GM12878 (cell line): ENCODE data around the gene SPACA5. TPM values are rescaled to one million over a fixed set of nuclear protein-coding genes. Genes with fewer than 3 reads are reported as not detected.

Source experiments
- ATAC-seq: fragments of 200-7000 bp; cut with Tn5 transposase; 3 replicates; pipeline ENCODE4 v1.9.1; 2020; ENCODE audit warnings: mild to moderate bottlenecking, moderate library complexity
- BruUV-seq: library from RNA; stranded (reverse); fragments of 400-500 nt; replicated peaks from 2 replicates; lab custom pipeline; 2021; lab: Mats Ljungman, UMichigan
- CTCF ChIA-PET: fragments of 300-600 bp; sonication (Branson Sonifier 250); formaldehyde crosslinking; extraction: SDS; loops from one replicate; lab custom pipeline; 2021; ENCODE audit warnings: inconsistent platforms; lab: Yijun Ruan, JAX
- POLR2A ChIA-PET: fragments of 350-600 bp; formaldehyde crosslinking; extraction: SDS; loops from one replicate; lab custom pipeline; 2021; ENCODE audit warnings: inconsistent platforms; lab: Charles Lee
- RAD21 ChIA-PET: fragments of 300-600 bp; sonication (Branson Sonifier 250); formaldehyde crosslinking; loops from one replicate; lab custom pipeline; 2023; ENCODE audit warnings: antibody characterized with exemption; ENCODE audit not compliant: unreplicated experiment; lab: Charles Lee
- SMC1A ChIA-PET: fragments of 300-600 bp; sonication (Branson Sonifier 250); formaldehyde crosslinking; loops from one replicate; lab custom pipeline; 2023; ENCODE audit not compliant: unreplicated experiment, uncharacterized antibody; lab: Charles Lee
- DNase-seq: peaks from one replicate; pipeline ENCODE4 v3.0.0-alpha.2; 2011; ENCODE audit warnings: low read depth, low spot score
- FAIRE-seq: peaks from 3 replicates; lab custom pipeline; 2011; peaks lifted over from hg19 to GRCh38; lab: Jason Lieb, UNC
- H2AFZ ChIP-seq: 2 replicates; pipeline ENCODE4 v1.6.0; 2011; ENCODE audit warnings: low read depth, low read length, control low read depth; ENCODE audit not compliant: control insufficient read depth
- H3K27ac ChIP-seq: 2 replicates; pipeline ENCODE4 v1.5.1; 2011; ENCODE audit warnings: control low read depth; ENCODE audit not compliant: control insufficient read depth, insufficient read depth
- H3K27me3 ChIP-seq, 2 experiments: replicated peaks in 1 of 2; 2 replicates each; pipeline versions ENCODE4 v1.6.0 to v1.6.1; 2011; ENCODE audit warnings: low read length in 1 of 2; ENCODE audit not compliant: control insufficient read depth in 2 of 2, insufficient read depth in 2 of 2
- H3K36me3 ChIP-seq, 2 experiments: 2 replicates each; pipeline ENCODE4 v1.5.1; 2011; ENCODE audit warnings: low read length in 1 of 2; ENCODE audit not compliant: control insufficient read depth in 2 of 2, insufficient read depth in 2 of 2
- H3K4me1 ChIP-seq: 2 replicates; pipeline ENCODE4 v1.6.1; 2011; ENCODE audit warnings: mild to moderate bottlenecking, low read length, moderate library complexity, mixed read lengths; ENCODE audit not compliant: control insufficient read depth, insufficient read depth
- H3K4me2 ChIP-seq: 2 replicates; pipeline ENCODE4 v1.6.0; 2011; ENCODE audit warnings: control low read depth; ENCODE audit not compliant: control insufficient read depth, insufficient read depth
- H3K4me3 ChIP-seq: fragments of 200-600 bp; sonication (generic); 2 replicates; pipeline ENCODE4 v1.5.1; 2016
- H3K79me2 ChIP-seq: 2 replicates; pipeline ENCODE4 v1.6.0; 2011; ENCODE audit warnings: low read length; ENCODE audit not compliant: control insufficient read depth, insufficient read depth
- H3K9ac ChIP-seq: 2 replicates; pipeline ENCODE4 v1.8.0; 2011; ENCODE audit warnings: low read length, control low read depth, mixed read lengths; ENCODE audit not compliant: control insufficient read depth, insufficient read depth
- H3K9me3 ChIP-seq: replicated peaks from 3 replicates; pipeline ENCODE4 v1.5.1; 2011; ENCODE audit warnings: mild to moderate bottlenecking, low read length; ENCODE audit not compliant: control insufficient read depth, insufficient read depth
- H4K20me1 ChIP-seq: 2 replicates; pipeline ENCODE4 v1.6.0; 2011; ENCODE audit not compliant: control insufficient read depth, insufficient read depth
- BCL3 ChIP-seq: IDR thresholded peaks from 2 replicates; pipeline ENCODE4 v1.6.1; 2011; ENCODE audit warnings: borderline replicate concordance, low read depth, mild to moderate bottlenecking, moderate library complexity, low read length; ENCODE audit not compliant: insufficient read depth, poor library complexity, severe bottlenecking
- BMI1 ChIP-seq: fragments of 450-650 bp; IDR thresholded peaks from 2 replicates; pipeline ENCODE4 v1.6.1; 2016; ENCODE audit warnings: mild to moderate bottlenecking, moderate library complexity, borderline replicate concordance
- CHD4 ChIP-seq: fragments of 200-600 bp; sonication (generic); IDR thresholded peaks from 2 replicates; pipeline ENCODE4 v1.6.1; 2016; ENCODE audit warnings: mild to moderate bottlenecking
- ESRRA ChIP-seq: IDR thresholded peaks from 2 replicates; pipeline ENCODE4 v1.6.1; 2012; ENCODE audit warnings: mild to moderate bottlenecking, low read length, improper control_type of control experiment
- MEF2B ChIP-seq: fragments of 450-650 bp; IDR thresholded peaks from 2 replicates; pipeline ENCODE4 v1.6.1; 2018; ENCODE audit warnings: mild to moderate bottlenecking, moderate library complexity; ENCODE audit not compliant: partially characterized antibody, poor library complexity, severe bottlenecking
- PML ChIP-seq: IDR thresholded peaks from 2 replicates; pipeline ENCODE4 v1.6.1; 2012; ENCODE audit warnings: low read length, inconsistent platforms
- POLR2AphosphoS5 ChIP-seq: IDR thresholded peaks from 2 replicates; pipeline ENCODE4 v1.6.1; 2011; ENCODE audit warnings: mild to moderate bottlenecking, low read length, inconsistent platforms
- REST ChIP-seq: IDR thresholded peaks from 2 replicates; pipeline ENCODE4 v1.6.1; 2012; ENCODE audit warnings: mild to moderate bottlenecking, low read depth, low read length
- WGBS: methylation state at CpG from one replicate; pipeline ENCODE4 v1.1.6; 2016; ENCODE audit warnings: low lambda C conversion rate; ENCODE audit not compliant: insufficient replicate concordance, insufficient coverage; ENCODE audit errors: missing lambda C conversion rate; 5-methylcytosine and 5-hydroxymethylcytosine counted together
- in situ Hi-C: fragments of 300-500 bp; cut with MboI; formaldehyde crosslinking; loops from 9 replicates; pipeline ENCODE4 v1.14.3; 2018; ENCODE audit warnings: mixed read lengths
- intact Hi-C: fragments of 100-400 bp; cut with micrococcal nuclease; formaldehyde crosslinking; loops from one replicate; pipeline ENCODE4 v1.14.2; 2022; ENCODE audit not compliant: unreplicated experiment
- polyA plus RNA-seq, 11 experiments: library from polyadenylated mRNA; depleted of rRNA in 4 of 11; unstranded in 6 of 11; stranded (reverse) in 5 of 11; fragments of >200 nt; fragmentation: Nextera tagmentation in 4 of 11; fragmentation: Illumina TruSeq in 1 of 11; extraction: Ambion mirVana in 4 of 11; extraction: Trizol in 1 of 11; gene quantifications; 1 replicate in 1 of 11; 2 replicates in 10 of 11; pipeline versions ENCODE4 v1.2.1 to v1.2.3, GENCODE V29; 2011 to 2016; ENCODE audit warnings: inconsistent platforms in 2 of 11, missing spikeins in 2 of 11, low read depth in 1 of 11
- total RNA-seq, 4 experiments: library from RNA; depleted of rRNA in 3 of 4; stranded (reverse); fragments of >200 nt in 3 of 4; fragmentation: Illumina TruSeq in 1 of 4; extraction: Trizol in 1 of 4; gene quantifications; 2 replicates each; pipeline versions ENCODE4 v1.2.1 to v1.2.3, GENCODE V29; 2013 to 2021

The SPACA5 gene
- total and polyA plus RNA-seq, 10 of the 15 experiments (the other 5 are each of a cell fraction or from before 2014, with no cell fraction given), result 0.18 to 0.97 (median 0.25) TPM; not detected in 4

GRCh38 chrX:48022100-48022499 is 15.3 kb downstream of the SPACA5 start (continued):
- TF ChIP-seq REST, result no peak
- TF ChIP-seq, all 136 proteins: peak for 0

- FAIRE-seq, result no peak
- 74% methylated on average over 3 of the region's 3 CpGs for WGBS
- intact Hi-C loops, result no loop called here
- no peaks in the 10 kb centered on the region for H3K79me2 ChIP-seq
- no peak for ATAC-seq
- no peaks in the 10 kb centered on the region for H4K20me1 ChIP-seq
- BruUV-seq, result no TSS peak
- ChIA-PET POLR2A (no interaction called here), SMC1A (interaction anchor here (1.6 to 1.9 kb wide), 3 partner anchors 168 to 193 kb away, joined by 4 to 5 read pairs (median 5); no protein-coding TSS in a partner anchor), RAD21 (no interaction called here), CTCF (interaction anchor here (0.9 to 3.9 kb wide), 2 partner anchors 64 to 191 kb away, joined by 3 to 18 read pairs; no protein-coding TSS in a partner anchor)
- H3K9ac ChIP-seq, result no peak overlapping the region
- H3K4me1 ChIP-seq, result no peaks in the 10 kb centered on the region
- H3K9me3 ChIP-seq, result no peaks in the 10 kb centered on the region
- no peaks in the 10 kb centered on the region for H3K27me3 ChIP-seq
- no peak overlapping the region for H3K4me2 ChIP-seq
- in situ Hi-C loops, result loop anchor here (10.0 kb wide), 1 partner anchor 458 kb away; the partner anchor contains the start of gene ARAF
- H2AFZ ChIP-seq, result no peak overlapping the region
- TF ChIP-seq CHD4 (no peak), MEF2B (no peak), BCL3 (no peak), PML (no peak), POLR2AphosphoS5 (no peak), BMI1 (no peak), ESRRA (no peak)
- DNase-seq, result no peak
- no peak overlapping the region for H3K4me3 ChIP-seq
- no peaks in the 10 kb centered on the region for H3K36me3 ChIP-seq
- H3K27ac ChIP-seq, result no peak overlapping the region
Observed at GRCh38 chrX:48022738-48023137, 15.9 kb downstream of the SPACA5 start.
